SJSA1 (cell line): ENCODE data around the gene TAS2R38. TPM values are rescaled to one million over a fixed set of nuclear protein-coding genes. Genes with fewer than 3 reads are reported as not detected.

Experiments
- DNase-seq, 2 experiments: peaks; one replicate each; pipeline ENCODE4 v3.0.0-alpha.2; 2015 to 2020; ENCODE audit warnings: low spot score in 2 of 2, low read depth in 1 of 2
- H3K27ac ChIP-seq: fragments of 250-450 bp; sonication (Bioruptor Pico); 2 replicates; pipeline ENCODE4 v1.5.1; 2020; ENCODE audit warnings: mild to moderate bottlenecking, moderate library complexity
- H3K27me3 ChIP-seq: fragments of 250-450 bp; sonication (Bioruptor Pico); replicated peaks from 2 replicates; pipeline ENCODE4 v1.5.1; 2020; ENCODE audit warnings: mild to moderate bottlenecking, moderate library complexity
- H3K36me3 ChIP-seq: fragments of 250-450 bp; sonication (Bioruptor Pico); 2 replicates; pipeline ENCODE4 v1.5.1; 2020; ENCODE audit warnings: mild to moderate bottlenecking
- H3K4me1 ChIP-seq: fragments of 250-450 bp; sonication (Bioruptor Pico); replicated peaks from 2 replicates; pipeline ENCODE4 v1.6.1; 2021; ENCODE audit warnings: mild to moderate bottlenecking
- H3K4me3 ChIP-seq: fragments of 250-450 bp; sonication (Bioruptor Pico); 2 replicates; pipeline ENCODE4 v1.5.1; 2020; ENCODE audit warnings: mild to moderate bottlenecking
- H3K9me3 ChIP-seq: fragments of 250-450 bp; sonication (Bioruptor Pico); replicated peaks from 2 replicates; pipeline ENCODE4 v1.5.1; 2020; ENCODE audit warnings: mild to moderate bottlenecking
- total RNA-seq: library from RNA; depleted of rRNA; stranded (reverse); fragments of >200 nt; shearing (Covaris generic); gene quantifications from 2 replicates; pipeline ENCODE4 v1.2.3, GENCODE V29; 2014; rRNA removed

The TAS2R38 gene
- not detected in 2 replicates for total RNA-seq

GRCh38 chr7:141973673-141974072 is at the start of gene TAS2R38:
TAS2R38 (minus strand) TSS chr7:141973773; CDS start chr7:141973689, 84 bp downstream.
- Histone ChIP-seq H3K4me1 (no peaks in the 10 kb centered on the region), H3K27me3 (no peaks in the 10 kb centered on the region), H3K4me3 (no peak within 1 kb of the TSS), H3K9me3 (no peaks in the 10 kb centered on the region), H3K27ac (no peak within 1 kb of the TSS), H3K36me3 (no peaks in the 10 kb centered on the region)
- DNase-seq: no peak

- no peak for DNase-seq
- Histone ChIP-seq H3K27ac (no peak overlapping the region), H3K4me3 (no peak overlapping the region), H3K27me3 (0 out of 2 replicates have a peak, but pooled peaks cover 4% of the 10 kb centered on the region), H3K9me3 (no peaks in the 10 kb centered on the region), H3K4me1 (no peaks in the 10 kb centered on the region), H3K36me3 (no peaks in the 10 kb centered on the region; the same call in 1 of the 2 replicates)
Observed at GRCh38 chr7:142018154-142018553, 44.6 kb upstream of the TAS2R38 start.

GRCh38 chr7:142017451-142017850 is 43.9 kb upstream of the TAS2R38 start:
- no peaks in the 10 kb centered on the region; the same call in 1 of the 2 replicates for H3K36me3 ChIP-seq
- H3K4me1 ChIP-seq: no peaks in the 10 kb centered on the region
- H3K27me3 ChIP-seq: 0 out of 2 replicates have a peak, but pooled peaks cover 4% of the 10 kb centered on the region
- no peaks in the 10 kb centered on the region for H3K9me3 ChIP-seq
- no peak overlapping the region for H3K27ac ChIP-seq
- no peak overlapping the region for H3K4me3 ChIP-seq
- DNase-seq: no peak

- no peaks in the 10 kb centered on the region for H3K4me1 ChIP-seq
Observed at GRCh38 chr7:142012825-142013511, 39.4 kb upstream of the TAS2R38 start.

GRCh38 chr7:142010952-142011548 is 37.5 kb upstream of the TAS2R38 start:
- no peak for DNase-seq
- H3K4me3 ChIP-seq: no peak overlapping the region
- no peaks in the 10 kb centered on the region for H3K36me3 ChIP-seq
- H3K4me1 ChIP-seq: no peaks in the 10 kb centered on the region
- no peak overlapping the region for H3K27ac ChIP-seq
- H3K27me3 ChIP-seq: 0 out of 2 replicates have a peak, but pooled peaks cover 4% of the 10 kb centered on the region
- H3K9me3 ChIP-seq: no peaks in the 10 kb centered on the region

More at GRCh38 chr7:142012825-142013511, 39.4 kb upstream of the TAS2R38 start:
- DNase-seq: no peak
- Histone ChIP-seq H3K4me3 (no peak overlapping the region), H3K36me3 (no peaks in the 10 kb centered on the region; the same call in 1 of the 2 replicates), H3K27ac (no peak overlapping the region), H3K27me3 (0 out of 2 replicates have a peak, but pooled peaks cover 4% of the 10 kb centered on the region), H3K9me3 (no peaks in the 10 kb centered on the region)

- Histone ChIP-seq H3K27ac (no peak overlapping the region), H3K4me1 (no peaks in the 10 kb centered on the region), H3K36me3 (no peaks in the 10 kb centered on the region), H3K4me3 (no peak overlapping the region), H3K27me3 (no peaks in the 10 kb centered on the region), H3K9me3 (no peaks in the 10 kb centered on the region)
- no peak for DNase-seq
Observed at GRCh38 chr7:142009187-142009586, 35.6 kb upstream of the TAS2R38 start.

GRCh38 chr7:142006577-142006976 is 33.0 kb upstream of the TAS2R38 start:
- no peak overlapping the region for H3K4me3 ChIP-seq
- H3K27me3 ChIP-seq: no peaks in the 10 kb centered on the region
- H3K36me3 ChIP-seq: no peaks in the 10 kb centered on the region
- H3K27ac ChIP-seq: no peak overlapping the region
- H3K4me1 ChIP-seq: no peaks in the 10 kb centered on the region
- no peak for DNase-seq
- H3K9me3 ChIP-seq: no peaks in the 10 kb centered on the region

GRCh38 chr7:142002179-142002578 is 28.6 kb upstream of the TAS2R38 start:
- no peaks in the 10 kb centered on the region for H3K9me3 ChIP-seq
- no peak overlapping the region for H3K27ac ChIP-seq
- DNase-seq: no peak
- no peaks in the 10 kb centered on the region for H3K36me3 ChIP-seq
- no peaks in the 10 kb centered on the region for H3K4me1 ChIP-seq
- no peak overlapping the region for H3K4me3 ChIP-seq
- no peaks in the 10 kb centered on the region for H3K27me3 ChIP-seq

- no peak for DNase-seq
- Histone ChIP-seq H3K36me3 (no peaks in the 10 kb centered on the region), H3K4me3 (no peak overlapping the region), H3K27me3 (no peaks in the 10 kb centered on the region), H3K27ac (no peak overlapping the region), H3K9me3 (no peaks in the 10 kb centered on the region), H3K4me1 (no peaks in the 10 kb centered on the region)
Observed at GRCh38 chr7:142001163-142001874, 27.7 kb upstream of the TAS2R38 start.

GRCh38 chr7:142000244-142000643 is 26.7 kb upstream of the TAS2R38 start:
- Histone ChIP-seq H3K27ac (no peak overlapping the region), H3K4me1 (no peaks in the 10 kb centered on the region), H3K4me3 (no peak overlapping the region), H3K9me3 (no peaks in the 10 kb centered on the region), H3K36me3 (no peaks in the 10 kb centered on the region), H3K27me3 (no peaks in the 10 kb centered on the region)
- no peak for DNase-seq

- no peak overlapping the region for H3K4me3 ChIP-seq
- no peaks in the 10 kb centered on the region for H3K4me1 ChIP-seq
- H3K27me3 ChIP-seq: no peaks in the 10 kb centered on the region
- H3K9me3 ChIP-seq: no peaks in the 10 kb centered on the region
- no peak for DNase-seq
- no peaks in the 10 kb centered on the region for H3K36me3 ChIP-seq
- no peak overlapping the region for H3K27ac ChIP-seq
Observed at GRCh38 chr7:141999058-141999623, 25.6 kb upstream of the TAS2R38 start.

GRCh38 chr7:141993354-141993753 is 19.8 kb upstream of the TAS2R38 start:
- Histone ChIP-seq H3K9me3 (no peaks in the 10 kb centered on the region), H3K27me3 (no peaks in the 10 kb centered on the region)
- DNase-seq: no peak

GRCh38 chr7:141992688-141993087 is 19.1 kb upstream of the TAS2R38 start:
- no peak overlapping the region for H3K27ac ChIP-seq
- no peak overlapping the region for H3K4me3 ChIP-seq
- no peaks in the 10 kb centered on the region for H3K36me3 ChIP-seq
- H3K4me1 ChIP-seq: no peaks in the 10 kb centered on the region
- no peak for DNase-seq
- no peaks in the 10 kb centered on the region for H3K27me3 ChIP-seq
- H3K9me3 ChIP-seq: no peaks in the 10 kb centered on the region

More at GRCh38 chr7:141993354-141993753, 19.8 kb upstream of the TAS2R38 start:
- Histone ChIP-seq H3K27ac (no peak overlapping the region), H3K4me3 (no peak overlapping the region), H3K36me3 (no peaks in the 10 kb centered on the region), H3K4me1 (no peaks in the 10 kb centered on the region)
